Measurements from ENCODE around the gene GCN1. TPM values are rescaled to one million over a fixed set of nuclear protein-coding genes. Genes with fewer than 3 reads are reported as not detected.
A peak's percentile ranks its signal among the peaks of the same experiment; 100 is the strongest.
"Not testable (repeated sequence)": the region's sequence is repeated elsewhere in the genome, so short reads cannot be mapped to it uniquely, and the experiment has no call there.

GCN1 gene
- polyA plus RNA-seq, 1 experiment, result 59.7 TPM

DNA sequence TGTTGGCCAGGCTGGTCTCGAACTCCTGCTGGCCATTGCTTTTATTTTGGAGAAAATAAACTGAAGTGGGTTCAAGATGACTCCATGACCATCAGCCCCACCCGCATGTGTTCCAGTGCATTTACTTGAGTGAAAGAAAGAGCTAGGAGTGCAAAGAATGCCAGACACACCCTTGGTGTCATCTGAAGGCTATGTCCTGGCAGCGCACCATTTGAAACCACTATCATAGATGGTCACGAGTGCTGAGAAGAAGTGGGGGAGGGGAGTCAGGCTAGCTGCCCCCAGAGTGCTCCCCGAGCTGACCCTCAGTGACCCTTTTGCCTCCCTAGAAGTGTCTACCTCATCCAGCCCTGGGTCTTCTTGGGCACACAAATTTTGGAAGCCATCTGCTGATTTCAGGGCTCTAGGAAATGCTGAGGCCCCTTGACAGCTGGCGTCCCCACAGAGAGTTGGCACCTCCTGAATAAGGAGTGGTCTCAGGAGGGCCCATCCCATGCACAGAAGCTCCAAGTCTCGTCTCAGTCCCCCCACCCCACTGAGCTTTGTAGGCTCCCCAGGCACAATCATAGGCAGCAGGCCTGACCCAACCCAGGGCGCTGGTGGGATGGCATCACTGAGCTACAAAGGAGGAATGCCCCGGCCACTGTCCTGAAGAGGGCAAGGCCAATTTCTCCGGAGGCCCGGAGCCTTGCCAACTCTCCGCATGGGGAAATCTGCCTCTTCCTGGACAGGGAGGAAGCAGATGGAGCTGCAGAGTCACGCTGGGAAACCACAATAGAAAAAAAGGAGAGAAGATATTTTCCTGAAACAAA, 43.1 kb upstream of the GCN1 start:
- peaks cover 2% of the 10 kb centered on the region for H3K36me3 ChIP-seq (ENCODE audit: control insufficient read depth, insufficient read depth, low read length)
- TF ChIP-seq CTCF (IDR thresholded peaks at IDR 0.05; ENCODE audit: insufficient read depth, low read depth, low read length), result no peak
- CTCF ChIA-PET, result interaction anchor here (0.6 to 7.1 kb wide), 9 partner anchors 9 to 70 kb away, joined by 3 to 99 read pairs (median 4); partner anchors contain the start of genes PXN and RPLP0
- no peaks in the 10 kb centered on the region for H3K27me3 ChIP-seq (ENCODE audit: control insufficient read depth, insufficient read depth, low read length)
- H3K4me3 ChIP-seq (ENCODE audit: low read depth, low read length), result no peak overlapping the region
- POLR2A ChIA-PET, result interaction anchor here (0.5 to 1.6 kb wide), 4 partner anchors 10 to 54 kb away, joined by 3 to 13 read pairs (median 6); partner anchors contain the start of genes RNU4-2 and RPLP0
- peak; percentile 71 for DNase-seq (ENCODE audit: low read depth)

- H3K27me3 ChIP-seq (ENCODE audit: control insufficient read depth, insufficient read depth, low read length); H3K36me3 ChIP-seq (ENCODE audit: control insufficient read depth, insufficient read depth, low read length); H3K4me3 ChIP-seq (ENCODE audit: low read depth, low read length); DNase-seq (ENCODE audit: low read depth): not testable (repeated sequence)
- POLR2A ChIA-PET, result interaction anchor here (1.4 to 1.6 kb wide), 2 partner anchors 36 to 55 kb away, joined by 10 to 13 read pairs; partner anchors contain the start of genes RNU4-2 and RPLP0
- CTCF ChIA-PET, result interaction anchor here (0.8 to 7.1 kb wide), 6 partner anchors 8 to 36 kb away, joined by 3 to 99 read pairs (median 14); partner anchors contain the start of genes PXN and RPLP0
Measured at GRCh38 chr12:120236809-120237208, 42.3 kb upstream of the GCN1 start.

GRCh38 chr12:120235369-120236323, 41.1 kb upstream of the GCN1 start:
- POLR2A ChIA-PET, result interaction anchor here (0.7 to 1.4 kb wide), 3 partner anchors 22 to 56 kb away, joined by 5 to 8 read pairs (median 5); partner anchors contain the start of genes RNU4-2 and RPLP0

DNA sequence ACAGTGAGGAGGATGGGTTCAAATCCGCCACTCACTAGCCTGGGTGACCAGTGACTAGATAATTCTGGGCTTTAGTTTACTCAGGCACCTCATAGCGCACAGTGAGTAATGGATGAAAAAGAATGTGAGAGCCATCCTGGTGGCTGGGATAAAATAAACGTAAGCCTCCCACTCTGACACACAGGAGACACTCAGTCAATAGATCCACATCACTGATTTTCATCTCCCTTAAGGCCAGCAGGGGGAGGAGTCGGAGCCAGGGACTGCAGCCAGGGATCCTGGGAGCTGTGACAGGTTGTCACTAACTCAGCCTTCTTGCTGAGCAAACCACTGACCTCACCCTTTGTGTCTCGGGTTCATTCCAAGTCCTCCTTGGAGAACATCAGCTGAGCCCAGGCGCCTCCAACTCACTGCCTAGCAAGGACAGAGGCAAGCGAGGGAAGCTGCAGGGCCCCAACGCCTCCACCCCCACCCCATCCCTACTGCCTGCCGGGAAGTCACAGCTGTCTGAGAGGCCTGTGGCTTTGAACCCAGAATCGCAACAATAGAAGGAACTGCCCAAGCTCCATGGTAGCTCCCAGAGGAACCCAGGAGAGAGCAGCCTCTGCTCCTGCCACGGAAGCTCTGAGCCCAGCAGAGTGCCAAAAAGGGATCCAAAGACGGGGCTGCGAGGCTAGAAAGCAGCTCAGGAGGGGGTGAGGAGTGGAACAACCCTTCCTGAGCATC, 40.3 kb upstream of the GCN1 start:
- Histone ChIP-seq H3K4me3 (ENCODE audit: low read depth, low read length) (no peak overlapping the region), H3K27me3 (ENCODE audit: control insufficient read depth, insufficient read depth, low read length) (no peaks in the 10 kb centered on the region), H3K36me3 (ENCODE audit: control insufficient read depth, insufficient read depth, low read length) (no peaks in the 10 kb centered on the region)
- DNase-seq (ENCODE audit: low read depth), result peak; percentile 95
- peak; percentile 61 for TF ChIP-seq CTCF (IDR thresholded peaks at IDR 0.05; ENCODE audit: insufficient read depth, low read depth, low read length)
- ChIA-PET CTCF (interaction anchor here (0.7 to 7.1 kb wide), 11 partner anchors 9 to 86 kb away, joined by 3 to 99 read pairs (median 4); partner anchors contain the start of genes PXN and RNU4-2), POLR2A (interaction anchor here (0.7 to 1.4 kb wide), 3 partner anchors 22 to 57 kb away, joined by 5 to 8 read pairs (median 5); partner anchors contain the start of genes RNU4-2 and RPLP0)

More at GRCh38 chr12:120235369-120236323, 41.1 kb upstream of the GCN1 start:
- TF ChIP-seq CTCF (IDR thresholded peaks at IDR 0.05; ENCODE audit: insufficient read depth, low read depth, low read length), result 0 out of 2 replicates have a peak, but pooled peaks have one; percentile 23
- Histone ChIP-seq H3K36me3 (ENCODE audit: control insufficient read depth, insufficient read depth, low read length) (no peaks in the 10 kb centered on the region), H3K4me3 (ENCODE audit: low read depth, low read length) (no peak overlapping the region), H3K27me3 (ENCODE audit: control insufficient read depth, insufficient read depth, low read length) (no peaks in the 10 kb centered on the region)
- no peak for DNase-seq (ENCODE audit: low read depth)
- CTCF ChIA-PET, result interaction anchor here (0.7 to 7.1 kb wide), 11 partner anchors 8 to 87 kb away, joined by 3 to 99 read pairs (median 4); partner anchors contain the start of genes PXN and RNU4-2

Measured in BJ (cell line).